IPS-20b (cell line): ENCODE results near the gene RAB12.
"Not testable (repeated sequence)": the region's sequence is repeated elsewhere in the genome, so short reads cannot be mapped to it uniquely, and the experiment has no call there.

Experiments
- H3K27ac ChIP-seq: one replicate; pipeline ENCODE4 v1.5.1; 2013; ENCODE audit warnings: low read length
- H3K27me3 ChIP-seq: 2 replicates; pipeline ENCODE4 v1.6.1; 2013; ENCODE audit warnings: mild to moderate bottlenecking, low read length, inconsistent platforms; ENCODE audit not compliant: insufficient read depth
- H3K36me3 ChIP-seq: 2 replicates; pipeline ENCODE4 v1.6.1; 2013; ENCODE audit warnings: low read depth, mild to moderate bottlenecking, inconsistent platforms, low read length, moderate library complexity; ENCODE audit not compliant: insufficient read depth
- H3K4me1 ChIP-seq: 2 replicates; pipeline ENCODE4 v1.6.1; 2013; ENCODE audit warnings: mild to moderate bottlenecking, control low read depth, inconsistent platforms, low read length, moderate library complexity; ENCODE audit not compliant: insufficient read depth
- H3K4me3 ChIP-seq: 2 replicates; pipeline ENCODE4 v1.5.1; 2013; ENCODE audit warnings: mild to moderate bottlenecking, low read length, inconsistent platforms
- H3K9ac ChIP-seq: 2 replicates; pipeline ENCODE4 v1.6.1; 2013; ENCODE audit warnings: low read depth, mild to moderate bottlenecking, inconsistent platforms, low read length, moderate library complexity
- H3K9me3 ChIP-seq: 2 replicates; pipeline ENCODE4 v1.6.1; 2013; ENCODE audit warnings: mild to moderate bottlenecking, low read depth, low read length, inconsistent platforms; ENCODE audit not compliant: insufficient read depth

The RAB12 gene

DNA sequence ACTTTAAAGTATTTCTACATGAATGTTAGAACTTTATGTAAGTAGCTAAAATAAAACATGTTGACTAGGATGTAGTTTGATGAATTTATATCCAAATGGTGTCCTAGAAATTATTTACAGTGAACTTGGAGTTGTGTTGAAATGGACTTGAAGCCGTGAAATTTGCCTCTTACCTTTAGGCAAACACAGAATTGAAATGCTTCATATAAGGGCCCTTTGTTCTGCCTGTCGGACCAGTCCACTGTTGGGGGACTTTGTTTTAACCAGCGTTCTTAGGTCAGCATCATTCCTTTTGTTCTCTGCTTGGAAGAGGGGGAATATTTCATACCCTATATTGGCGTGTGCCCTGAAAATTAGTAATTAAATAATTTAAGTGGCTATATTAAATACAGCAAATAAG lies 18.3 kb downstream of the RAB12 start:
- no peak overlapping the region for H3K4me3 ChIP-seq
- no peaks in the 10 kb centered on the region for H3K9me3 ChIP-seq
- peaks cover 76% of the 10 kb centered on the region for H3K36me3 ChIP-seq
- H3K27ac ChIP-seq = no peak overlapping the region
- H3K27me3 ChIP-seq = no peaks in the 10 kb centered on the region
- peaks cover 63% of the 10 kb centered on the region for H3K4me1 ChIP-seq
- peak overlapping the region; percentile 21; the same call in 1 of the 2 replicates for H3K9ac ChIP-seq

DNA sequence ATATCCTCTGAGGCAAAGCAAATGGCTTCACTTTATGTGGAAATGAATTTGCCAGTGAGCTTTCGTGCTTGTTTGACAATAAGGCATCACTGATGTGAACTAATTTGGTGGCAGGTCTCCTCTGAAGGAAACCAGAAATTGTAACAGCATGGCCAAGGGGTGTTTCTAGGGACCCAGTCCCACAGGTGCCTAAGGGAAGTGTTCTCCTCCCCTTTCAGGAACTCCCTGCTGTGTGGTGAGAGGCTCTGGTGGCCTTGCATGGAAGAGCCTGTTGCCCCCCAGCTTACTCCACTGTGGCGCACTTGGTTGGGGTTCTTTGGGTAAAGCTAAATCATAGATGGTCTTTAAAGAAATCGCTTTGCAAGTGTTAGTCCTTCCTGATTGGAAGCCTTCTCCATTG lies 20.4 kb downstream of the RAB12 start:
- H3K27me3 ChIP-seq = no peaks in the 10 kb centered on the region
- no peak overlapping the region for H3K9ac ChIP-seq
- peaks cover 94% of the 10 kb centered on the region for H3K36me3 ChIP-seq
- H3K9me3 ChIP-seq = no peaks in the 10 kb centered on the region
- no peak overlapping the region; the same call in 1 of the 2 replicates for H3K4me3 ChIP-seq
- peaks cover 49% of the 10 kb centered on the region for H3K4me1 ChIP-seq
- H3K27ac ChIP-seq = peak overlapping the region; percentile 18

GRCh38 chr18:8630546-8630945 lies 21.3 kb downstream of the RAB12 start:
- H3K27ac ChIP-seq = no peak overlapping the region

DNA sequence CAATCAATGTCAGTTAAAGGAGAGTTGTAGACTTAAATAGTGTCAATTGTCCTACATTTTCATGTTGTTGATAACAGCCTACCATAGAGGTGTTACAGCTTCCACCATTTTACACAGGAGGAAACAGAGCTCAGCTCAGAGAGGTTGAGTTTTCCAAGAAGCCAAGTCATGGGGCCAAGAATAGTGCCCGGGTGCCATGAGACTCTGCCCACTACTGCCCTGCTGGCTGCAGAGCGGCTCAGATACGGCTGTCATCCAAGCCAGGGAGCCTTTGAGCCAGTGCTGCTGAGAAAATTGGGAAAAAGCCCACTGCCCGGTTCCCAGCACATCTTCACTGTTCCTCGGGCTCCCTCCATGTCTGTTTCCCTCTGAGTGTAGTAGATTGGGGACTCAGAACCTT lies 22.0 kb downstream of the RAB12 start:
- peaks cover 46% of the 10 kb centered on the region for H3K4me1 ChIP-seq
- peaks cover 94% of the 10 kb centered on the region for H3K36me3 ChIP-seq
- no peak overlapping the region for H3K4me3 ChIP-seq
- no peaks in the 10 kb centered on the region for H3K27me3 ChIP-seq
- H3K9me3 ChIP-seq = no peaks in the 10 kb centered on the region
- H3K9ac ChIP-seq = no peak overlapping the region
- no peak overlapping the region for H3K27ac ChIP-seq

More at GRCh38 chr18:8630546-8630945, 21.3 kb downstream of the RAB12 start:
- Histone ChIP-seq H3K4me1 (peaks cover 45% of the 10 kb centered on the region), H3K4me3 (no peak overlapping the region; the same call in 1 of the 2 replicates), H3K36me3 (peaks cover 94% of the 10 kb centered on the region), H3K27me3 (no peaks in the 10 kb centered on the region), H3K9ac (no peak overlapping the region), H3K9me3 (no peaks in the 10 kb centered on the region)

DNA sequence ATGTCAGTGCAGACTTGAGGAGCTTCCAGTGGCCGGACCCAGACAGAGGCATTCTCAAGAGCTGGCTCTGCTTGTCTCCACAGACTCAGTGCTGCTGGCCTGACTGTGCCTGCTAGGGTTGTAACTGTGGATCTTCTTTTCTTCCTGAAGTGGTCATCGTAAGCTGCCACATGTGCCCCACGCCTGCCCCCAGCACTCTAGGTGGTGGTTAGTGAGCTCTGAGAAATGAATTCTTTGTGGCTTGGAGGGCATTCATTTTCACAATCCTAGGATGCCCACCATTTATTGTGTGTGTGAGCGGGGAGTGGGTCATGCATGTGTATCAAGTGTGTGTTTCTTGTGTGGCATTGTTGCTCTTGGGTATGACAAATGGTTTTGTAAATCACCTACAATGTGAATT lies 23.1 kb downstream of the RAB12 start:
- no peaks in the 10 kb centered on the region for H3K9me3 ChIP-seq
- peaks cover 38% of the 10 kb centered on the region for H3K4me1 ChIP-seq
- H3K36me3 ChIP-seq = peaks cover 94% of the 10 kb centered on the region
- H3K9ac ChIP-seq = no peak overlapping the region
- H3K4me3 ChIP-seq = no peak overlapping the region
- no peaks in the 10 kb centered on the region for H3K27me3 ChIP-seq
- no peak overlapping the region for H3K27ac ChIP-seq

DNA sequence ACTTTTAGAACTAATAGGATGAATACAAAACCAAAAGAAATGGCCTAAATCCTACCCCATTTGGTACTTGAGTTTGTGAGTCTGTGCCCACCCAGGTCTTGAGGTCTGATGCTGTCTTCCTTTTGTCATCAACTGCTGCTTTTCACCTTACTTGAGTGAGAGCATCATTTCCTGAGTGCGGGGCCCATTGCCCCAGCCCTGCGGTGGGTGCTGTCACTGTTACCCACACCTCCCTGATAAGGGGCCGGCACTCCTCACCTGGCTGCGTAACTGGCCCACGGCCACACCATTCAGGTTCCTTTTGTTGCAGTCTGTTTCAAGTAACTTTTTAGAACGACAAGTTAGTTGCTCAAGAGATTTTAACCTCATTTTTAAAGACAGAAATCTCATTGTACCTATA lies 25.3 kb downstream of the RAB12 start:
- Histone ChIP-seq H3K27me3 (no peaks in the 10 kb centered on the region), H3K9ac (no peak overlapping the region), H3K4me1 (peaks cover 17% of the 10 kb centered on the region), H3K4me3 (no peak overlapping the region), H3K27ac (no peak overlapping the region), H3K9me3 (no peaks in the 10 kb centered on the region), H3K36me3 (peaks cover 98% of the 10 kb centered on the region)

DNA sequence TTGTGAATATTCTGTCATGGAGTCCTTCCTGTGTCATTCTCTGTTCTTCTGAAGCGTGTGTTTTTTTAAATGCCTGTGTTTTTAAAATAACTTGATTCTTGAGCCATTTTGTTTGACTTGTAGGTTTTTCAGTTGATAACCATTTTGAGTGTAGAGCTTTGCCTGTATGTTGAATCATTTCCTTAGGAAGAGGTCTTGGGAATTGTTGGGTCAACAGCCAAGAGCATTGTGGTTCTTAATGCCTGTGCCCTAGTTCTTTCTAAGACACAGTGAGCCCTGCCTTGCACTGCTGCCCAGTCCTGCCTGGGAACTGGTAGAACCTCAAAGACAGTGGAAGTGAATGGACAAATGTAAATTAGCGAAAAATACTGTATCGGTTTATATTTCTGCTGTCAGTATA lies 25.9 kb downstream of the RAB12 start:
- Histone ChIP-seq H3K4me1 (peaks cover 11% of the 10 kb centered on the region), H3K27ac (no peak overlapping the region), H3K36me3 (peaks cover 98% of the 10 kb centered on the region), H3K9ac (no peak overlapping the region), H3K27me3 (no peaks in the 10 kb centered on the region), H3K9me3 (no peaks in the 10 kb centered on the region), H3K4me3 (no peak overlapping the region)

- H3K27ac ChIP-seq = no peak overlapping the region
- H3K4me3 ChIP-seq = no peak overlapping the region
- peaks cover 6% of the 10 kb centered on the region; the same call in 1 of the 2 replicates for H3K4me1 ChIP-seq
- no peaks in the 10 kb centered on the region for H3K9me3 ChIP-seq
- no peak overlapping the region for H3K9ac ChIP-seq
- peaks cover 57% of the 10 kb centered on the region for H3K36me3 ChIP-seq
- H3K27me3 ChIP-seq = no peaks in the 10 kb centered on the region
These were observed 30.5 kb downstream of the RAB12 start for GRCh38 chr18:8639762-8640161.

DNA sequence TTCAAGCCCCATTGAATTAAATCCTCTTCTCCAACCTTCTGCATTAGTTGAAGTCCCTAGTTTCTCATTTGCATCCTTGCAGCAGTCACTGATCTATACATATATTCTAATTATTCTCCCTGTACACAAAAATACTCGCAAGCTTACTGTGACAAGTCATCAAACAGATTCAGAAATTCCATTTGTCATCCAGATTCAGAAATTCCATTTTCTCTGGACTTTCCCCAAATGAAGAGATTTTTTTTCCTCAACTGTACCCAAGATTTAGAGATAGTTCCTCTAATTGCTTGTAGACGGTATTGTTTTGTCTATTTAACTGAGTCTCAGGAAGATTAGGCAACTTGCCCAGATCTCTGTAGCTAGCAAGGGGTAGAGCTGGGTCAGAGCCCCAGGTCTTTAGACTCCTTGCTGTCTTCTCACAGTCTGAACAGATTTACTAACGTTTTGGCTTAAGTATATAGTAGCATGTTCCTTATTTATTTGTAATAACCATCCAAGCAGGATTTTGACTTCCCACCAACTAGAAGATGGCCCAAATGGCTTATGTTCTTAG lies 34.2 kb downstream of the RAB12 start:
- Histone ChIP-seq H3K9me3 (no peaks in the 10 kb centered on the region), H3K36me3 (peaks cover 21% of the 10 kb centered on the region), H3K27ac (no peak overlapping the region), H3K27me3 (no peaks in the 10 kb centered on the region), H3K4me3 (no peak overlapping the region), H3K9ac (no peak overlapping the region), H3K4me1 (no peaks in the 10 kb centered on the region)

DNA sequence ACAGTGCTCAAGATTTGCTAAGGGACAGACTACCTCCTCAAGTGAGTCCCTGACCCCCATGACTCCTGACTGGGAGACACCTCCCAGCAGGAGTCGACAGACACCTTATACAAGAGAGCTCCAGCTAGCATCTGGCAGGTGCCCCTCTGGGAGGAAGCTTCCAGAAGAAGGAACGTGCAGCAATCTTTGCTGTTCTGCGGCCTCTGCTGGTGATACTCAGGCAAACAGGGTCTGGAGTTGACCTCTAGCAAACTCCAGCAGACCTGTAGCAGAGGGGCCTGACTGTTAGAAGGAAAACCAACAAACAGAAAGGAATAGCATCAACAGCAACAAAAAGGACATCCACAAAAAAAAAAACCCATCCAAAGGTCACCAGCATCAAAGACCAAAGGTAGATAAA lies 38.1 kb downstream of the RAB12 start:
- not testable (repeated sequence) for H3K27ac ChIP-seq, H3K27me3 ChIP-seq, H3K9me3 ChIP-seq, H3K4me1 ChIP-seq, H3K4me3 ChIP-seq, H3K9ac ChIP-seq, H3K36me3 ChIP-seq

DNA sequence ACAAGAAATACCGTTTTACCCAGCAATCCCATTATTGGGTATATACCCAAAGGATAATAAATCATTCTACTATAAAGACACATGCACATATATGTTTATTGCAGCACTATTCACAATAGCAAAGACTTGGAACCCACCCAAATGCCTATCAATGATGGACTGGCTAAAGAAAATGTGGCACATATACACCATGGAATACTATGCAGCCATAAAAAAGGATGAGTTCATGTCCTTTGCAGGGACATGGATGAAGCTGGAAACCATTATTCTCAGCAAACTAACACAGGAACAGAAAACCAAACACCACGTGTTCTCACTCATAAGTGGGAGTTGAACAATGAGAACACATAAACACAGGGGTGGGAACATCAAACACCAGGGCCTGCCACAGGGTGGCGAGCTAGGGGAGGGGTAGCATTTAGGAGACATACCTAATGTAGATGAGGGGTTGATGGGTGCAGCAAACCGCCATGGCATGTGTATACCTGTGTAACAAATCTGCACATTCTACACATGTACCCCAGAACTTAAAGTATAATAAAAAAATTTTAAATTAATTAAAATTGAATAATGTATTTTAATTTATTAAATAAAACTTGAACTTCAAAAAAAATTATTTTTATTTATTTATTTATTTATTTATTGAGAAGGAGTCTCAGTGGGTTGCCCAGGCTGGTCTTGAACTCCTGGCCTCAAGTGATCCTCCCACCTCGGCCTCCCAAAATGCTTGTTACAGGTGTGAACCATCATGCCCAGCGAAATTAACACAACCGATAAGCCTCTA lies 42.4 kb downstream of the RAB12 start:
- H3K4me1 ChIP-seq, H3K36me3 ChIP-seq, H3K4me3 ChIP-seq, H3K9me3 ChIP-seq, H3K9ac ChIP-seq, H3K27me3 ChIP-seq, H3K27ac ChIP-seq: not testable (repeated sequence)
